ENCODE data around the gene DPH3.

DPH3 gene

DNA sequence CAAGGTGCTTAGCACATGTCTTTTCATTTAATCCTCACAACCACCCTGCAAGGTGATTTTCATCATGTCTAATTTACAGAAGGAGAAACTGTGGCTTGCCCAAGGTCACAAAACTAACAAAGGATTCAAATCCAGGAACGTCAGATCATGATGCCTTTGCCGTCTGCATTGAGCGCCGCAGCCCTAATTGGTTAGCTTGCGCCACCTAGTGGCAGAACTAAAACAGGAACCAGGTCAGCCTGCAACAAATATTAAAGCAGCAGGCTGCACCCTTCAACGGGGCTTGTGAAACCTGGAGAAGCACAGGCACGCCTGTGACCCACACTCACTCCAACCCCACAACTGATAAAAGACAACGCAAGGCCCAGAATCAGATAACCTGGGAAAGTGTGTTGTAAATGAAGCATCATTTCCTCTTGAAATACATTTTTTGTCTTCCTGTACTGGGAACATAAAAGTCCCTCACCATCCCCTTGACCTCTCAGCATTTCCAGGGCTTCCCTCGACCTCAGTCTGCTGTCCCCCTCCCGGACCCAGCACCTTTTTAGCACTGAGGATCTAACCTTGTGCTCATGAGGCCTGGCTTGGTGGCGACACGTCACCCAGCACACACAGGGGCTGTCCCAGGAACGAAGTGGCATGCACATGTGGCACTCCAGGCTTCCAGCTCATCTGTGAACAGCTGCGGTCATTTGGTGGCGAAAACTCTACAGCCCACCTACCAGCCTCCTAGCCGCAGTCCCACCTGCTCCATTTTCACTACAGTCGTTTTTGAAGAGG lies 17.3 kb downstream of the DPH3 start (continued):
- no peak for TF ChIP-seq ZNF707 (tag by site-specific recombination; IDR thresholded peaks at IDR 0.05)
- no peak for TF ChIP-seq KLF10 (tag by site-specific recombination; IDR thresholded peaks at IDR 0.05)
- TF ChIP-seq, protein P1, sequence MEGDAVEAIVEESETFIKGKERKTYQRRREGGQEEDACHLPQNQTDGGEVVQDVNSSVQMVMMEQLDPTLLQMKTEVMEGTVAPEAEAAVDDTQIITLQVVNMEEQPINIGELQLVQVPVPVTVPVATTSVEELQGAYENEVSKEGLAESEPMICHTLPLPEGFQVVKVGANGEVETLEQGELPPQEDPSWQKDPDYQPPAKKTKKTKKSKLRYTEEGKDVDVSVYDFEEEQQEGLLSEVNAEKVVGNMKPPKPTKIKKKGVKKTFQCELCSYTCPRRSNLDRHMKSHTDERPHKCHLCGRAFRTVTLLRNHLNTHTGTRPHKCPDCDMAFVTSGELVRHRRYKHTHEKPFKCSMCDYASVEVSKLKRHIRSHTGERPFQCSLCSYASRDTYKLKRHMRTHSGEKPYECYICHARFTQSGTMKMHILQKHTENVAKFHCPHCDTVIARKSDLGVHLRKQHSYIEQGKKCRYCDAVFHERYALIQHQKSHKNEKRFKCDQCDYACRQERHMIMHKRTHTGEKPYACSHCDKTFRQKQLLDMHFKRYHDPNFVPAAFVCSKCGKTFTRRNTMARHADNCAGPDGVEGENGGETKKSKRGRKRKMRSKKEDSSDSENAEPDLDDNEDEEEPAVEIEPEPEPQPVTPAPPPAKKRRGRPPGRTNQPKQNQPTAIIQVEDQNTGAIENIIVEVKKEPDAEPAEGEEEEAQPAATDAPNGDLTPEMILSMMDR (tag by site-specific recombination; IDR thresholded peaks at IDR 0.05): peak; percentile 83
- peak; percentile 99 for TF ChIP-seq ZNF654 (tag by site-specific recombination; IDR thresholded peaks at IDR 0.05; ENCODE audit: low read depth)
- no peak for TF ChIP-seq ZNF677 (tag by site-specific recombination; IDR thresholded peaks at IDR 0.05)

DNA sequence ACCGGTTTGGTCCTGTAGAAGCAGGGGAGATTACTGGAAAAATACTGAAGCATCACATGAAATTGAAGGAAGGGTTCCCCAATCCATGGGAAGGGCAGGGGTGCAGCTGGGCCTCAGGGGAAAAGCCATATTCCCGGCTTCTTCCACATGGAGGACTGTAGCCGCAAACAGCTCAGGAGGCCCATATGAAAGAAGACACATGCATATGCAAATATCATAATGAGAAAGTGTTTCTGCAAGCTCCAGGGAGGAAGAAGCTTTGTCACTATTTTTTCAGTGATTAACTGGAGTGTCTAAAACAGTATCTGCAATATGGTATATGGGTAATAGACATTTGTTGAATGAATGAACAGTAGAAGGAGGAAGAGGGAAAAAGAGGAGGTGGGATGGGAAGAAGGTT lies 19.1 kb downstream of the DPH3 start:
- H3K27ac ChIP-seq (ENCODE audit: extremely low read depth, low read depth, low read length): no peak overlapping the region
- TF ChIP-seq YY1 (tag by site-specific recombination; IDR thresholded peaks at IDR 0.05): no peak
- TF ChIP-seq GLI2 (tag by site-specific recombination; IDR thresholded peaks at IDR 0.05; ENCODE audit: borderline replicate concordance, low read depth): no peak
- TF ChIP-seq ZNF624 (tag by site-specific recombination; IDR thresholded peaks at IDR 0.05): no peak
- no peak for TF ChIP-seq ZNF692 (tag by site-specific recombination; IDR thresholded peaks at IDR 0.05)
- TF ChIP-seq, protein P2, sequence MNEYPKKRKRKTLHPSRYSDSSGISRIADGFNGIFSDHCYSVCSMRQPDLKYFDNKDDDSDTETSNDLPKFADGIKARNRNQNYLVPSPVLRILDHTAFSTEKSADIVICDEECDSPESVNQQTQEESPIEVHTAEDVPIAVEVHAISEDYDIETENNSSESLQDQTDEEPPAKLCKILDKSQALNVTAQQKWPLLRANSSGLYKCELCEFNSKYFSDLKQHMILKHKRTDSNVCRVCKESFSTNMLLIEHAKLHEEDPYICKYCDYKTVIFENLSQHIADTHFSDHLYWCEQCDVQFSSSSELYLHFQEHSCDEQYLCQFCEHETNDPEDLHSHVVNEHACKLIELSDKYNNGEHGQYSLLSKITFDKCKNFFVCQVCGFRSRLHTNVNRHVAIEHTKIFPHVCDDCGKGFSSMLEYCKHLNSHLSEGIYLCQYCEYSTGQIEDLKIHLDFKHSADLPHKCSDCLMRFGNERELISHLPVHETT (tag by site-specific recombination; IDR thresholded peaks at IDR 0.05): no peak
- no peak for TF ChIP-seq ZNF621 (tag by site-specific recombination; IDR thresholded peaks at IDR 0.05)
- no peak for TF ChIP-seq ZNF121 (tag by site-specific recombination; IDR thresholded peaks at IDR 0.05)
- no peak for TF ChIP-seq ZNF140 (tag by site-specific recombination; IDR thresholded peaks at IDR 0.05)
- TF ChIP-seq ZNF623 (tag by site-specific recombination; IDR thresholded peaks at IDR 0.05): no peak
- no peak for TF ChIP-seq ZNF768 (tag by site-specific recombination; IDR thresholded peaks at IDR 0.05)
- TF ChIP-seq, protein P3, sequence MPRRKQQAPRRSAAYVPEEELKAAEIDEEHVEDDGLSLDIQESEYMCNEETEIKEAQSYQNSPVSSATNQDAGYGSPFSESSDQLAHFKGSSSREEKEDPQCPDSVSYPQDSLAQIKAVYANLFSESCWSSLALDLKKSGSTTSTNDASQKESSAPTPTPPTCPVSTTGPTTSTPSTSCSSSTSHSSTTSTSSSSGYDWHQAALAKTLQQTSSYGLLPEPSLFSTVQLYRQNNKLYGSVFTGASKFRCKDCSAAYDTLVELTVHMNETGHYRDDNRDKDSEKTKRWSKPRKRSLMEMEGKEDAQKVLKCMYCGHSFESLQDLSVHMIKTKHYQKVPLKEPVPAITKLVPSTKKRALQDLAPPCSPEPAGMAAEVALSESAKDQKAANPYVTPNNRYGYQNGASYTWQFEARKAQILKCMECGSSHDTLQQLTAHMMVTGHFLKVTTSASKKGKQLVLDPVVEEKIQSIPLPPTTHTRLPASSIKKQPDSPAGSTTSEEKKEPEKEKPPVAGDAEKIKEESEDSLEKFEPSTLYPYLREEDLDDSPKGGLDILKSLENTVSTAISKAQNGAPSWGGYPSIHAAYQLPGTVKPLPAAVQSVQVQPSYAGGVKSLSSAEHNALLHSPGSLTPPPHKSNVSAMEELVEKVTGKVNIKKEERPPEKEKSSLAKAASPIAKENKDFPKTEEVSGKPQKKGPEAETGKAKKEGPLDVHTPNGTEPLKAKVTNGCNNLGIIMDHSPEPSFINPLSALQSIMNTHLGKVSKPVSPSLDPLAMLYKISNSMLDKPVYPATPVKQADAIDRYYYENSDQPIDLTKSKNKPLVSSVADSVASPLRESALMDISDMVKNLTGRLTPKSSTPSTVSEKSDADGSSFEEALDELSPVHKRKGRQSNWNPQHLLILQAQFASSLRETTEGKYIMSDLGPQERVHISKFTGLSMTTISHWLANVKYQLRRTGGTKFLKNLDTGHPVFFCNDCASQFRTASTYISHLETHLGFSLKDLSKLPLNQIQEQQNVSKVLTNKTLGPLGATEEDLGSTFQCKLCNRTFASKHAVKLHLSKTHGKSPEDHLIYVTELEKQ (tag by site-specific recombination; IDR thresholded peaks at IDR 0.05; ENCODE audit: borderline replicate concordance): no peak
- no peak for TF ChIP-seq ZNF776 (tag by site-specific recombination; IDR thresholded peaks at IDR 0.05; ENCODE audit: borderline replicate concordance)
- no peaks in the 10 kb centered on the region for H3K4me1 ChIP-seq (ENCODE audit: control insufficient read depth, insufficient read depth, low read length)
- CTCF ChIA-PET: interaction anchor here (1.1 to 1.3 kb wide), 3 partner anchors 25 to 199 kb away, joined by 3 to 7 read pairs (median 3); no protein-coding TSS in a partner anchor
- no peaks in the 10 kb centered on the region for H3K36me3 ChIP-seq (ENCODE audit: control insufficient read depth in 2 of 2, insufficient read depth in 1 of 2, low read length in 2 of 2)
- H3K9me3 ChIP-seq (ENCODE audit: control insufficient read depth, insufficient read depth, low read depth, low read length): no peaks in the 10 kb centered on the region
- POLR2A ChIA-PET: no interaction called here
- no peak overlapping the region for H3K4me3 ChIP-seq (ENCODE audit: low read depth, low read length)
